ENCODE data around the gene MOB1B. TPM values are rescaled to one million over a fixed set of nuclear protein-coding genes. Genes with fewer than 3 reads are reported as not detected.
"Not testable (repeated sequence)": the region's sequence is repeated elsewhere in the genome, so short reads cannot be mapped to it uniquely, and the experiment has no call there.

MOB1B gene
- total RNA-seq, 1 donor from 2014 or later, result 8.4 TPM

GRCh38 chr4:71020611-71021010 is 118.4 kb downstream of the MOB1B start:
- Histone ChIP-seq H3K36me3 (ENCODE audit: control insufficient read depth, insufficient read depth, low read length) (no peaks in the 10 kb centered on the region), H3K4me3 (ENCODE audit: low read depth, low read length) (no peak overlapping the region), H3K27me3 (ENCODE audit: control insufficient read depth, insufficient read depth, low read length) (no peaks in the 10 kb centered on the region)
- no peak for DNase-seq (ENCODE audit: low read depth)
- TF ChIP-seq, protein P1, sequence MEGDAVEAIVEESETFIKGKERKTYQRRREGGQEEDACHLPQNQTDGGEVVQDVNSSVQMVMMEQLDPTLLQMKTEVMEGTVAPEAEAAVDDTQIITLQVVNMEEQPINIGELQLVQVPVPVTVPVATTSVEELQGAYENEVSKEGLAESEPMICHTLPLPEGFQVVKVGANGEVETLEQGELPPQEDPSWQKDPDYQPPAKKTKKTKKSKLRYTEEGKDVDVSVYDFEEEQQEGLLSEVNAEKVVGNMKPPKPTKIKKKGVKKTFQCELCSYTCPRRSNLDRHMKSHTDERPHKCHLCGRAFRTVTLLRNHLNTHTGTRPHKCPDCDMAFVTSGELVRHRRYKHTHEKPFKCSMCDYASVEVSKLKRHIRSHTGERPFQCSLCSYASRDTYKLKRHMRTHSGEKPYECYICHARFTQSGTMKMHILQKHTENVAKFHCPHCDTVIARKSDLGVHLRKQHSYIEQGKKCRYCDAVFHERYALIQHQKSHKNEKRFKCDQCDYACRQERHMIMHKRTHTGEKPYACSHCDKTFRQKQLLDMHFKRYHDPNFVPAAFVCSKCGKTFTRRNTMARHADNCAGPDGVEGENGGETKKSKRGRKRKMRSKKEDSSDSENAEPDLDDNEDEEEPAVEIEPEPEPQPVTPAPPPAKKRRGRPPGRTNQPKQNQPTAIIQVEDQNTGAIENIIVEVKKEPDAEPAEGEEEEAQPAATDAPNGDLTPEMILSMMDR (IDR thresholded peaks at IDR 0.05; ENCODE audit: insufficient read depth, low read length, severe bottlenecking), result no peak
- no peak for FAIRE-seq

- Histone ChIP-seq H3K4me3 (ENCODE audit: low read depth, low read length) (no peak overlapping the region), H3K36me3 (ENCODE audit: control insufficient read depth, insufficient read depth, low read length) (no peaks in the 10 kb centered on the region), H3K27me3 (ENCODE audit: control insufficient read depth, insufficient read depth, low read length) (no peaks in the 10 kb centered on the region)
- DNase-seq (ENCODE audit: low read depth) (no peak), FAIRE-seq (no peak)
- TF ChIP-seq, protein P1 (IDR thresholded peaks at IDR 0.05; ENCODE audit: insufficient read depth, low read length, severe bottlenecking), result no peak
These were observed 123.5 kb downstream of the MOB1B start for GRCh38 chr4:71025654-71026053.

DNA sequence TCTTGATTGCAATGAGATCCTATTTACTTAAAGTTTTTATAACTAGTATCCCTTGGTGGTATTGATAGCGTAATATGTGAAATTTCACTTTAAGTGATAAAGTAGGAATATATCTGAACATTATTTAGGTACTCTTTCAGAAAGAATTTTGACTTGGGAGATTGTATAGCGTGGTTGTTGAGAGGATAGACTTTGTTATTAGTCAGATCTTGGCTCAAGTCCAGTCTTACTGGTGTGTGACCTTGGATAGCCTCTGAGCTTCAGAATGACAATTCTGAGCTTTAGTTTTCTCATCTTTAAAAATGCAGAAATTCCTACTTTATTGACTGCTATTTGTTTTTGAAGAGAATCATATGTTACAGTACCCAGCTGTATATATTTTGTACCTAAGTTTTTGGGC is 123.9 kb downstream of the MOB1B start:
- H3K36me3 ChIP-seq (ENCODE audit: control insufficient read depth, insufficient read depth, low read length), result no peaks in the 10 kb centered on the region
- FAIRE-seq, result no peak
- TF ChIP-seq, protein P1 (IDR thresholded peaks at IDR 0.05; ENCODE audit: insufficient read depth, low read length, severe bottlenecking), result no peak
- H3K4me3 ChIP-seq (ENCODE audit: low read depth, low read length), result no peak overlapping the region
- DNase-seq (ENCODE audit: low read depth), result peak; percentile 75
- H3K27me3 ChIP-seq (ENCODE audit: control insufficient read depth, insufficient read depth, low read length), result no peaks in the 10 kb centered on the region

- Histone ChIP-seq H3K27me3 (ENCODE audit: control insufficient read depth, insufficient read depth, low read length) (no peaks in the 10 kb centered on the region), H3K36me3 (ENCODE audit: control insufficient read depth, insufficient read depth, low read length) (no peaks in the 10 kb centered on the region), H3K4me3 (ENCODE audit: low read depth, low read length) (no peak overlapping the region)
- FAIRE-seq (no peak), DNase-seq (ENCODE audit: low read depth) (no peak)
- TF ChIP-seq, protein P1 (IDR thresholded peaks at IDR 0.05; ENCODE audit: insufficient read depth, low read length, severe bottlenecking), result no peak
These were observed 125.4 kb downstream of the MOB1B start for GRCh38 chr4:71027611-71028010.

DNA sequence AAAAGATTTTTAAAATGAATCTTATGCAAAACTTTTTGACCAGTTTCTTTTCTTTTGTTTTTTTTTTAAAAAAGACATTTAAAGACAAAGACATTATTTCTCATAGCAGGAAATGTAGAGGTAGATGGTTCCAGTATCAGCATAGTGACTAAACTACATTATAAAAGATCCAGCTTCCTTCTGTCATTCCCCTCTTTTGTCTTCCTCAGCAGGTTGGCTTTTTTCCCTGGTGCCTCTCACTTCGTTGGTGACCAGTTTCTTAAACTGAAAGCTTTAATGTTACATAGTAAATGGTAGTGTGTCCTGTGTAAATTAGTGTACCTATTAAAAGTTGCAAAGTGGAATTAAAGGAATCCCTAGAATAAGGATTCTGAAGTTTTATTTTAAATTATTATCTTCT is 127.3 kb downstream of the MOB1B start:
- H3K4me3 ChIP-seq (ENCODE audit: low read depth, low read length), result no peak overlapping the region

GRCh38 chr4:71032106-71032505 is 129.9 kb downstream of the MOB1B start:
- DNase-seq (ENCODE audit: low read depth), result peak; percentile 67
- H3K27me3 ChIP-seq (ENCODE audit: control insufficient read depth, insufficient read depth, low read length); H3K4me3 ChIP-seq (ENCODE audit: low read depth, low read length); H3K36me3 ChIP-seq (ENCODE audit: control insufficient read depth, insufficient read depth, low read length); FAIRE-seq: not testable (repeated sequence)

More for the DNA sequence above, 127.3 kb downstream of the MOB1B start:
- FAIRE-seq, result no peak
- H3K36me3 ChIP-seq (ENCODE audit: control insufficient read depth, insufficient read depth, low read length), result no peaks in the 10 kb centered on the region
- TF ChIP-seq, protein P1 (IDR thresholded peaks at IDR 0.05; ENCODE audit: insufficient read depth, low read length, severe bottlenecking), result no peak
- no peaks in the 10 kb centered on the region for H3K27me3 ChIP-seq (ENCODE audit: control insufficient read depth, insufficient read depth, low read length)
- DNase-seq (ENCODE audit: low read depth), result no peak

Other genes starting within 250 kb of the MOB1B start
- gene JCHAIN, start 235.9 kb upstream of the MOB1B start, total RNA-seq, result not detected in 2 replicates
- 15.0 and 18.2 TPM in 2 replicates for gene UTP3, start 213.8 kb upstream of the MOB1B start, total RNA-seq
- gene RUFY3, start 180.4 kb upstream of the MOB1B start, total RNA-seq, result 43.2 and 59.8 TPM in 2 replicates
- 62.7 and 78.5 TPM in 2 replicates for gene GRSF1, start 62.5 kb upstream of the MOB1B start, total RNA-seq
- gene DCK, start 91.3 kb downstream of the MOB1B start, total RNA-seq, result 16.1 and 18.6 TPM in 2 replicates

Measured in bronchial epithelial cell (primary cell).